Neural cell (in vitro differentiated cells): ENCODE results near the gene KLRC2.

Experiments
- CTCF ChIP-seq: fragments of 450-650 bp; IDR thresholded peaks from 2 replicates; pipeline ENCODE4 v1.5.1; 2014; ENCODE audit warnings: antibody characterized with exemption, mild to moderate bottlenecking, moderate library complexity; ENCODE audit not compliant: poor library complexity, severe bottlenecking
- EP300 ChIP-seq: fragments of 450-650 bp; conservative IDR thresholded peaks from 2 replicates; pipeline ENCODE4 v1.6.1; 2014; ENCODE audit warnings: antibody characterized with exemption, mild to moderate bottlenecking, moderate library complexity; ENCODE audit not compliant: poor library complexity, severe bottlenecking

- TF ChIP-seq CTCF (no peak), EP300 (no peak)
These were observed 21.0 kb upstream of the KLRC2 start for GRCh38 chr12:10456856-10457255.
